ENCODE data around the gene ABLIM1. TPM values are rescaled to one million over a fixed set of nuclear protein-coding genes. Genes with fewer than 3 reads are reported as not detected.

ABLIM1 gene
- total and polyA plus RNA-seq, 2 of the 4 experiments (the other 2 are of a cell fraction): 7.7 to 9.9 TPM

- ChIA-PET CTCF (no interaction called here), POLR2A (ENCODE audit: unreplicated experiment) (no interaction called here)
- ATAC-seq (ENCODE audit: low read depth): no peak
Observed at GRCh38 chr10:114596793-114597192, 61.3 kb downstream of the ABLIM1 start.

More at GRCh38 chr10:114596793-114597192, 61.3 kb downstream of the ABLIM1 start:
- H3K4me3 ChIP-seq (ENCODE audit: insufficient read depth, low read depth, low read length): no peak overlapping the region
- H2AFZ ChIP-seq (replicated peaks; ENCODE audit: low read length, poor library complexity): no peak overlapping the region
- H3K9me3 ChIP-seq (ENCODE audit: control insufficient read depth, insufficient read depth, low read length): 0 out of 2 replicates have a peak, but pooled peaks cover 3% of the 10 kb centered on the region
- no peak overlapping the region for H2AK5ac ChIP-seq (ENCODE audit: low read depth, low read length)
- H3K36me3 ChIP-seq (ENCODE audit: control insufficient read depth, insufficient read depth, low read length): no peaks in the 10 kb centered on the region
- no peak overlapping the region for H2BK5ac ChIP-seq (ENCODE audit: low read depth, low read length, poor library complexity, severe bottlenecking)
- H4K20me1 ChIP-seq (ENCODE audit: insufficient read depth, low read length): no peaks in the 10 kb centered on the region
- H3K9ac ChIP-seq (ENCODE audit: low read depth, low read length): no peak overlapping the region
- intact Hi-C loops (cut with micrococcal nuclease): no loop called here
- no CpG with 5 or more reads among the region's 5 CpGs for WGBS, 2 experiments (ENCODE audit: extremely low coverage in 2 of 2, insufficient read length in 1 of 2)
- H3K9me1 ChIP-seq (ENCODE audit: insufficient read depth, low read length): peaks cover 5% of the 10 kb centered on the region; the same call in 1 of the 2 replicates
- H2BK20ac ChIP-seq (ENCODE audit: low read depth, low read length): no peak overlapping the region
- H4K5ac ChIP-seq (ENCODE audit: low read depth, low read length): no peak overlapping the region
- no peak overlapping the region for H4K8ac ChIP-seq (ENCODE audit: low read depth in 2 of 2, low read length in 2 of 2)
- no peak for TF ChIP-seq USF2 (IDR thresholded peaks at IDR 0.05; ENCODE audit: low read depth, low read length)
- no peak overlapping the region for H3K23ac ChIP-seq (ENCODE audit: low read depth, low read length)
- dilution Hi-C loops (cut with HindIII; ENCODE audit: low sequenced_read_pairs, unreplicated experiment): no loop called here
- DNase-seq: no peak
- H2BK15ac ChIP-seq (ENCODE audit: low read depth, low read length): no peak overlapping the region
- H3K27ac ChIP-seq (ENCODE audit: insufficient read depth, low read length): no peak overlapping the region
- H3K14ac ChIP-seq (replicated peaks; ENCODE audit: low read depth, low read length): no peak overlapping the region
- no peak overlapping the region for H2BK120ac ChIP-seq (ENCODE audit: low read depth, low read length)
- H3K4ac ChIP-seq (ENCODE audit: low read depth, low read length): no peak overlapping the region
- H3K27me3 ChIP-seq (ENCODE audit: control insufficient read depth, insufficient read depth, low read length): peaks cover 4% of the 10 kb centered on the region; the same call in 1 of the 2 replicates
- no peaks in the 10 kb centered on the region for H3K79me1 ChIP-seq (ENCODE audit: low read depth in 1 of 2, low read length in 2 of 2)
- H3K4me2 ChIP-seq (ENCODE audit: low read depth, low read length): no peak overlapping the region
- in situ Hi-C loops (cut with MboI; ENCODE audit: low sequenced_read_pairs): no loop called here
- BruUV-seq (replicated peaks): no TSS peak
- H3K56ac ChIP-seq (ENCODE audit: extremely low read depth, insufficient read depth, low read length): no peak overlapping the region
- no peak overlapping the region for H2AK9ac ChIP-seq (replicated peaks; ENCODE audit: low read depth, low read length, poor library complexity)
- no peak overlapping the region for H4K91ac ChIP-seq (ENCODE audit: insufficient read depth, low read depth, low read length)
- H3K18ac ChIP-seq (ENCODE audit: low read depth, low read length): no peak overlapping the region
- H3K4me1 ChIP-seq (ENCODE audit: control insufficient read depth, insufficient read depth, low read length): no peaks in the 10 kb centered on the region

Data from IMR-90 (cell line).